ENCODE data around the gene CIAO2B. TPM values are rescaled to one million over a fixed set of nuclear protein-coding genes. Genes with fewer than 3 reads are reported as not detected.
"Not testable (repeated sequence)": the region's sequence is repeated elsewhere in the genome, so short reads cannot be mapped to it uniquely, and the experiment has no call there.

CIAO2B gene
- total RNA-seq: 10 to 100 TPM; 53.0 to 60.3 TPM
- long read RNA-seq, donor 1, transcript CIAO2B-201 (5 exons, 676 nt): major isoform, 16 of 16 reads
- long read RNA-seq, donor 1, partial matches to known transcripts: 0 of 16 reads
- long read RNA-seq, donor 1, other reads (novel, unspliced or antisense): 0 of 16 reads
- long read RNA-seq, donor 2, transcript CIAO2B-201 (5 exons, 676 nt): major isoform, 26 of 34 reads
- long read RNA-seq, donor 2, partial matches to known transcripts: 5 of 34 reads
- long read RNA-seq, donor 2, other reads (novel, unspliced or antisense): 0 of 34 reads

GRCh38 chr16:66934138-66934838 is at the start of gene CIAO2B:
CIAO2B (minus strand) TSS chr16:66934402; CDS start chr16:66934364, 38 bp downstream.
- intact Hi-C loops (cut with DNase I): loop anchor here in 1 of 2 donors (5.0 kb wide), 1 partner anchor 37 kb away; no protein-coding TSS in a partner anchor
- DNase-seq (ENCODE audit: low spot score): peak; percentile 97

GRCh38 chr16:66983033-66983432 is 48.8 kb upstream of the CIAO2B start:
- DNase-seq (ENCODE audit: low spot score): no peak
- intact Hi-C loops (cut with DNase I): no loop called here

GRCh38 chr16:66979011-66979717 is 45.0 kb upstream of the CIAO2B start:
- intact Hi-C loops (cut with DNase I): loop anchor here in 1 of 2 donors (5.0 to 10.0 kb wide), 2 partner anchors 178 to 206 kb away; partner anchors contain the start of genes FBXL8, MATCAP1 and TRADD
- peak; percentile 88 for DNase-seq (ENCODE audit: low spot score)

- intact Hi-C loops (cut with DNase I): loop anchor here (2.0 to 10.0 kb wide), 3 partner anchors 177 to 207 kb away; partner anchors contain the start of genes FBXL8 (in 1 of the 2), MATCAP1 (in 1 of the 2) and TRADD (in 1 of the 2)
Measured at GRCh38 chr16:66977341-66978113, 43.3 kb upstream of the CIAO2B start.

GRCh38 chr16:66976746-66977145 is 42.5 kb upstream of the CIAO2B start:
- intact Hi-C loops (cut with DNase I): loop anchor here (2.0 to 10.0 kb wide), 3 partner anchors 178 to 208 kb away; partner anchors contain the start of genes FBXL8 (in 1 of the 2), MATCAP1 (in 1 of the 2) and TRADD (in 1 of the 2)
- DNase-seq (ENCODE audit: low spot score): no peak

More at GRCh38 chr16:66977341-66978113, 43.3 kb upstream of the CIAO2B start:
- peak; percentile 96 for DNase-seq (ENCODE audit: low spot score)

GRCh38 chr16:66975302-66975893 is 41.2 kb upstream of the CIAO2B start:
- intact Hi-C loops (cut with DNase I): loop anchor here in 1 of 2 donors (5.0 to 10.0 kb wide), 2 partner anchors 182 to 209 kb away; partner anchors contain the start of genes FBXL8, MATCAP1 and TRADD

GRCh38 chr16:66974932-66975246 is 40.7 kb upstream of the CIAO2B start:
- intact Hi-C loops (cut with DNase I): loop anchor here in 1 of 2 donors (5.0 to 10.0 kb wide), 2 partner anchors 182 to 210 kb away; partner anchors contain the start of genes FBXL8, MATCAP1 and TRADD

More at GRCh38 chr16:66975302-66975893, 41.2 kb upstream of the CIAO2B start:
- no peak for DNase-seq (ENCODE audit: low spot score)

GRCh38 chr16:66974156-66974931 is 40.1 kb upstream of the CIAO2B start:
- intact Hi-C loops (cut with DNase I): loop anchor here in 1 of 2 donors (10.0 kb wide), 1 partner anchor 210 kb away; the partner anchor contains the start of gene MATCAP1
- not testable (repeated sequence) for DNase-seq (ENCODE audit: low spot score)

More at GRCh38 chr16:66974932-66975246, 40.7 kb upstream of the CIAO2B start:
- not testable (repeated sequence) for DNase-seq (ENCODE audit: low spot score)

- intact Hi-C loops (cut with DNase I): loop anchor here in 1 of 2 donors (10.0 kb wide), 1 partner anchor 211 kb away; the partner anchor contains the start of gene MATCAP1
- no peak for DNase-seq (ENCODE audit: low spot score)
Measured at GRCh38 chr16:66973716-66974115, 39.5 kb upstream of the CIAO2B start.

GRCh38 chr16:66972983-66973382 is 38.8 kb upstream of the CIAO2B start:
- no peak for DNase-seq (ENCODE audit: low spot score)
- intact Hi-C loops (cut with DNase I): loop anchor here in 1 of 2 donors (10.0 kb wide), 1 partner anchor 212 kb away; the partner anchor contains the start of gene MATCAP1

GRCh38 chr16:66970775-66971720 is 36.8 kb upstream of the CIAO2B start:
- intact Hi-C loops (cut with DNase I): loop anchor here in 1 of 2 donors (10.0 kb wide), 1 partner anchor 214 kb away; the partner anchor contains the start of gene MATCAP1
- no peak for DNase-seq (ENCODE audit: low spot score)

GRCh38 chr16:66968847-66969246 is 34.6 kb upstream of the CIAO2B start:
- intact Hi-C loops (cut with DNase I): no loop called here
- no peak for DNase-seq (ENCODE audit: low spot score)

- no peak for DNase-seq (ENCODE audit: low spot score)
- intact Hi-C loops (cut with DNase I): no loop called here
Measured at GRCh38 chr16:66964049-66964448, 29.8 kb upstream of the CIAO2B start.

- intact Hi-C loops (cut with DNase I): no loop called here
Measured at GRCh38 chr16:66961914-66962313, 27.7 kb upstream of the CIAO2B start.

GRCh38 chr16:66961065-66961744 is 27.0 kb upstream of the CIAO2B start, which contains the start of gene CES3:
CES3 (plus strand) TSS chr16:66961266; CDS start chr16:66961308, 42 bp downstream.
- intact Hi-C loops (cut with DNase I): no loop called here
- DNase-seq (ENCODE audit: low spot score): no peak

More at GRCh38 chr16:66961914-66962313, 27.7 kb upstream of the CIAO2B start:
- no peak for DNase-seq (ENCODE audit: low spot score)

All from posterior vena cava (tissue), 2 donors.